CD8-positive, alpha-beta memory T cell (primary cell): ENCODE measurements around the gene ENTPD7. TPM values are rescaled to one million over a fixed set of nuclear protein-coding genes. Genes with fewer than 3 reads are reported as not detected.

ENCODE experiments used
- polyA plus RNA-seq: library from polyadenylated mRNA; unstranded; fragments of 300-500 nt; fragmentation: Illumina TruSeq; gene quantifications from one replicate; pipeline ENCODE4 v1.2.3, GENCODE V29; 2021
- total RNA-seq, 2 experiments: library from RNA; stranded (reverse); gene quantifications; one replicate each; pipeline ENCODE4 v1.2.3, GENCODE V29; 2021

The ENTPD7 gene
- total and polyA plus RNA-seq, 3 experiments from 2014 or later = 2.0 to 8.3 (median 7.4) TPM

Other genes with a start within 250 kb of the ENTPD7 start
- 10 to 100 TPM; 32.9 to 33.4 TPM for gene GOT1, start 228.9 kb upstream of the ENTPD7 start, total RNA-seq
- gene GOT1, start 228.9 kb upstream of the ENTPD7 start, polyA plus RNA-seq = 24.6 TPM
- gene NKX2-3, start 126.6 kb upstream of the ENTPD7 start, total RNA-seq = not detected
- gene NKX2-3, start 126.6 kb upstream of the ENTPD7 start, polyA plus RNA-seq = not detected
- 10 to 100 TPM; 41.9 to 42.9 TPM for gene SLC25A28, start 39.1 kb upstream of the ENTPD7 start, total RNA-seq
- gene SLC25A28, start 39.1 kb upstream of the ENTPD7 start, polyA plus RNA-seq = 26.4 TPM
- gene COX15, start 72.6 kb downstream of the ENTPD7 start, total RNA-seq = 10 to 100 TPM; 35.8 to 36.5 TPM
- gene COX15, start 72.6 kb downstream of the ENTPD7 start, polyA plus RNA-seq = 34.5 TPM
- gene CUTC, start 72.7 kb downstream of the ENTPD7 start, total RNA-seq = 10 to 100 TPM; 26.7 to 27.5 TPM
- gene CUTC, start 72.7 kb downstream of the ENTPD7 start, polyA plus RNA-seq = 49.9 TPM
- 1 to 10 TPM; 1.1 to 1.5 TPM for gene ABCC2, start 123.1 kb downstream of the ENTPD7 start, total RNA-seq
- 0.14 TPM for gene ABCC2, start 123.1 kb downstream of the ENTPD7 start, polyA plus RNA-seq